Measurements from ENCODE around the gene ATP6V1G1. TPM values are rescaled to one million over a fixed set of nuclear protein-coding genes. Genes with fewer than 3 reads are reported as not detected.

ATP6V1G1 gene
- total and polyA plus RNA-seq, 2 donors (not counting 1 experiment from before 2014, with no cell fraction given), result 92.7 to 102 TPM

- Histone ChIP-seq H3K9me3 (ENCODE audit: control insufficient read depth, insufficient read depth, low read depth, low read length) (no peaks in the 10 kb centered on the region), H2AFZ (ENCODE audit: low read length) (no peak overlapping the region), H3K4me3 (replicated peaks in 1 of 4; ENCODE audit: control extremely low read depth in 1 of 4, insufficient read depth in 1 of 4, low read depth in 3 of 4, low read length in 4 of 4) (peak overlapping the region in 2 of 4 experiments; percentile 68 to 69), H4K20me1 (ENCODE audit: control insufficient read depth, extremely low read depth, insufficient read depth, low read length) (no peaks in the 10 kb centered on the region), H3K27ac (ENCODE audit: insufficient read depth, low read length) (no peak overlapping the region), H3K27me3 (ENCODE audit: control insufficient read depth, insufficient read depth, low read length) (no peaks in the 10 kb centered on the region), H3K4me1 (ENCODE audit: control insufficient read depth, extremely low read depth, insufficient read depth, low read length) (peaks cover 3% of the 10 kb centered on the region), H3K4me2 (ENCODE audit: extremely low read depth, insufficient read depth, low read length) (peak overlapping the region; percentile 42), H3K36me3 (ENCODE audit: control insufficient read depth, insufficient read depth, low read length) (no peaks in the 10 kb centered on the region), H3K79me2 (ENCODE audit: control insufficient read depth, insufficient read depth, low read length) (no peaks in the 10 kb centered on the region), H3K9ac (ENCODE audit: insufficient read depth, low read length) (no peak overlapping the region)
- DNase-seq (ENCODE audit: low read depth in 2 of 2), result no peak
- TF ChIP-seq EZH2 (IDR thresholded peaks at IDR 0.05; ENCODE audit: low read length, missing control alignments) (no peak), CTCF (conservative IDR thresholded peaks at IDR 0.05 in 1 of 2, IDR thresholded peaks at IDR 0.05 in 1 of 2; ENCODE audit: low read depth in 1 of 2, low read length in 2 of 2) (no peak)
Measured at GRCh38 chr9:114612272-114612923, 24.8 kb downstream of the ATP6V1G1 start.

GRCh38 chr9:114613087-114613486, 25.5 kb downstream of the ATP6V1G1 start:
- no peak overlapping the region for H2AFZ ChIP-seq (ENCODE audit: low read length)
- TF ChIP-seq EZH2 (IDR thresholded peaks at IDR 0.05; ENCODE audit: low read length, missing control alignments), result no peak
- TF ChIP-seq CTCF (conservative IDR thresholded peaks at IDR 0.05 in 1 of 2, IDR thresholded peaks at IDR 0.05 in 1 of 2; ENCODE audit: low read depth in 1 of 2, low read length in 2 of 2), result no peak
- no peak for DNase-seq (ENCODE audit: low read depth in 2 of 2)
- no peaks in the 10 kb centered on the region for H4K20me1 ChIP-seq (ENCODE audit: control insufficient read depth, extremely low read depth, insufficient read depth, low read length)
- H3K4me2 ChIP-seq (ENCODE audit: extremely low read depth, insufficient read depth, low read length), result no peak overlapping the region
- H3K4me3 ChIP-seq (replicated peaks in 1 of 4; ENCODE audit: control extremely low read depth in 1 of 4, insufficient read depth in 1 of 4, low read depth in 3 of 4, low read length in 4 of 4), result no peak overlapping the region
- no peaks in the 10 kb centered on the region for H3K9me3 ChIP-seq (ENCODE audit: control insufficient read depth, insufficient read depth, low read depth, low read length)
- peaks cover 3% of the 10 kb centered on the region for H3K4me1 ChIP-seq (ENCODE audit: control insufficient read depth, extremely low read depth, insufficient read depth, low read length)
- H3K27me3 ChIP-seq (ENCODE audit: control insufficient read depth, insufficient read depth, low read length), result no peaks in the 10 kb centered on the region
- no peak overlapping the region for H3K27ac ChIP-seq (ENCODE audit: insufficient read depth, low read length)
- no peak overlapping the region for H3K9ac ChIP-seq (ENCODE audit: insufficient read depth, low read length)
- H3K36me3 ChIP-seq (ENCODE audit: control insufficient read depth, insufficient read depth, low read length), result no peaks in the 10 kb centered on the region
- H3K79me2 ChIP-seq (ENCODE audit: control insufficient read depth, insufficient read depth, low read length), result no peaks in the 10 kb centered on the region

GRCh38 chr9:114613919-114614318, 26.4 kb downstream of the ATP6V1G1 start:
- no peak for DNase-seq (ENCODE audit: low read depth in 2 of 2)
- Histone ChIP-seq H3K27me3 (ENCODE audit: control insufficient read depth, insufficient read depth, low read length) (no peaks in the 10 kb centered on the region), H3K4me2 (ENCODE audit: extremely low read depth, insufficient read depth, low read length) (no peak overlapping the region), H3K4me1 (ENCODE audit: control insufficient read depth, extremely low read depth, insufficient read depth, low read length) (peaks cover 3% of the 10 kb centered on the region), H4K20me1 (ENCODE audit: control insufficient read depth, extremely low read depth, insufficient read depth, low read length) (no peaks in the 10 kb centered on the region), H3K4me3 (replicated peaks in 1 of 4; ENCODE audit: control extremely low read depth in 1 of 4, insufficient read depth in 1 of 4, low read depth in 3 of 4, low read length in 4 of 4) (no peak overlapping the region), H3K27ac (ENCODE audit: insufficient read depth, low read length) (no peak overlapping the region), H2AFZ (ENCODE audit: low read length) (no peak overlapping the region), H3K9ac (ENCODE audit: insufficient read depth, low read length) (no peak overlapping the region), H3K79me2 (ENCODE audit: control insufficient read depth, insufficient read depth, low read length) (no peaks in the 10 kb centered on the region), H3K36me3 (ENCODE audit: control insufficient read depth, insufficient read depth, low read length) (no peaks in the 10 kb centered on the region), H3K9me3 (ENCODE audit: control insufficient read depth, insufficient read depth, low read depth, low read length) (no peaks in the 10 kb centered on the region)
- TF ChIP-seq CTCF (conservative IDR thresholded peaks at IDR 0.05 in 1 of 2, IDR thresholded peaks at IDR 0.05 in 1 of 2; ENCODE audit: low read depth in 1 of 2, low read length in 2 of 2), result no peak
- TF ChIP-seq EZH2 (IDR thresholded peaks at IDR 0.05; ENCODE audit: low read length, missing control alignments), result no peak

Data from fibroblast of lung (primary cell).